H1 (cell line): Measurements from ENCODE around the gene ARMH4. TPM values are rescaled to one million over a fixed set of nuclear protein-coding genes. Genes with fewer than 3 reads are reported as not detected.

Experiments used
- HDAC2 ChIP-seq, 2 experiments: fragments of 300-600 bp in 1 of 2; sonication (generic) in 1 of 2; IDR thresholded peaks; 2 replicates each; pipeline ENCODE4 v1.6.1; 2011 to 2012; ENCODE audit warnings: low read depth in 2 of 2, low read length in 2 of 2, mild to moderate bottlenecking in 2 of 2, moderate library complexity in 2 of 2, borderline replicate concordance in 1 of 2, inconsistent platforms in 1 of 2
- polyA plus RNA-seq, 7 experiments: library from polyadenylated mRNA; depleted of rRNA in 3 of 7; stranded (reverse) in 5 of 7; unstranded in 2 of 7; fragments of >200 nt in 5 of 7; fragments of 200-250 nt in 2 of 7; gene quantifications; 1 replicate in 5 of 7; 2 replicates in 1 of 7; 4 replicates in 1 of 7; pipeline versions ENCODE4 v1.2.1 to v1.2.3, GENCODE V29; 2011 to 2013; ENCODE audit warnings: missing spikeins in 2 of 7, mixed read lengths in 2 of 7
- total RNA-seq: library from RNA; stranded (reverse); fragmentation: NEBNext Ultra II Directional; extraction: Animal tissue kit (Norgen Biotek cat#: 25700); gene quantifications from 2 replicates; pipeline ENCODE4 v1.2.1, GENCODE V29; 2021

The ARMH4 gene
- total and polyA plus RNA-seq, 2 of the 8 experiments (the other 6 are each of a cell fraction or from before 2014, with no cell fraction given), result 7.1 to 25.4 TPM

GRCh38 chr14:57960946-57961785 lies 190.8 kb downstream of the ARMH4 start (continued):
- TF ChIP-seq HDAC2 (IDR thresholded peaks at IDR 0.05; ENCODE audit: borderline replicate concordance in 1 of 2, low read depth in 2 of 2, low read length in 2 of 2), result no peak
